Subcutaneous adipose tissue (tissue), 4 donors: ENCODE measurements around the gene VMP1. TPM values are rescaled to one million over a fixed set of nuclear protein-coding genes. Genes with fewer than 3 reads are reported as not detected.

ENCODE experiments used
- total RNA-seq, 4 donors: library from RNA; depleted of rRNA; stranded (reverse); fragments of >200 nt; gene quantifications; one replicate each; pipeline ENCODE4 v1.1.0, GENCODE V29; 2016
- TF ChIP-seq, protein P1 (sequence below): fragments of 450-650 bp; IDR thresholded peaks from one replicate; pipeline ENCODE4 v1.5.1; 2016; ENCODE audit warnings: low read depth, mild to moderate bottlenecking, control low read depth, antibody characterized with exemption, moderate library complexity

Gene VMP1
- total RNA-seq, 4 donors from 2014 or later, result 94.2 to 332 (median 246) TPM

- TF ChIP-seq, protein P1, sequence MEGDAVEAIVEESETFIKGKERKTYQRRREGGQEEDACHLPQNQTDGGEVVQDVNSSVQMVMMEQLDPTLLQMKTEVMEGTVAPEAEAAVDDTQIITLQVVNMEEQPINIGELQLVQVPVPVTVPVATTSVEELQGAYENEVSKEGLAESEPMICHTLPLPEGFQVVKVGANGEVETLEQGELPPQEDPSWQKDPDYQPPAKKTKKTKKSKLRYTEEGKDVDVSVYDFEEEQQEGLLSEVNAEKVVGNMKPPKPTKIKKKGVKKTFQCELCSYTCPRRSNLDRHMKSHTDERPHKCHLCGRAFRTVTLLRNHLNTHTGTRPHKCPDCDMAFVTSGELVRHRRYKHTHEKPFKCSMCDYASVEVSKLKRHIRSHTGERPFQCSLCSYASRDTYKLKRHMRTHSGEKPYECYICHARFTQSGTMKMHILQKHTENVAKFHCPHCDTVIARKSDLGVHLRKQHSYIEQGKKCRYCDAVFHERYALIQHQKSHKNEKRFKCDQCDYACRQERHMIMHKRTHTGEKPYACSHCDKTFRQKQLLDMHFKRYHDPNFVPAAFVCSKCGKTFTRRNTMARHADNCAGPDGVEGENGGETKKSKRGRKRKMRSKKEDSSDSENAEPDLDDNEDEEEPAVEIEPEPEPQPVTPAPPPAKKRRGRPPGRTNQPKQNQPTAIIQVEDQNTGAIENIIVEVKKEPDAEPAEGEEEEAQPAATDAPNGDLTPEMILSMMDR, result no peak
Measured at GRCh38 chr17:59815965-59816364, 108.5 kb downstream of the VMP1 start.

GRCh38 chr17:59825533-59826322, 118.3 kb downstream of the VMP1 start:
- TF ChIP-seq, protein P1, result no peak

DNA sequence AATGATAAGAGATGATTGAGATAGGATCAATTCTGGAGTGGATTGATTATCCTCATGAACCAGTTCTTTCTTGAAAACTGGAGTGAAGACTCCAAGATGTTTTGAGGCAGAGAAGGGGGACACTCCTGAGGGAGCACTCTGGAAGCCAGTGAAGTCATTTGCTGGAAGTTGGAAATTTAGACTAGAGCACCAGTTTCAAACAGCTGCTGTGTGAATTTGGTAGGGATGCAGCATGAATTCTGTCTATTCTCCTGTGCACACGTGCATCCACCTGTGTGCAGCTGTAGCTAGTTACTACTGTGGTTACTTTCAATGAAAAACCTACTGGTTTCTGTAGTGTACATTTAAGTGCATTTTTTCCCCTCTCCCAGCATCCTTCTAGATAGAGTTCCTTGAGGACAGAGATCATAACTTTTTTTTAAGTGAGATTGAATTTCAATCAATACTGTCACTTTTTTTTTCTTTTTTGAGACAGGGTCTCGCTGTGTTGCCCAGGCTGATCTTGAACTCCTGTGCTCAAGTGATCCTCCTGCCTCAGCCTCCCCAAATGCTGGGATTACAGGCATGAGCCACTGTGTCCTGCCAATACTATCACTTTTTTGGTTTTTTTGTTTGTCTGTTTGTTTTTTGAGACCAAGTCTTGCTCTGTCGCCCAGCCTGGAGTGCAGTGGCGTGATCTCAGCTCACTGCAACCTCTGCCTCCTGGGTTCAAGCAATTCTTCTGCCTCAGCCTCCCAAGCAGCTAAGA, 119.4 kb downstream of the VMP1 start:
- TF ChIP-seq, protein P1, result no peak

- TF ChIP-seq, protein P1, result no peak
Measured at GRCh38 chr17:59827721-59828477, 120.4 kb downstream of the VMP1 start.

GRCh38 chr17:59828478-59828760, 121.0 kb downstream of the VMP1 start:
- TF ChIP-seq, protein P1, result no peak

GRCh38 chr17:59829217-59830006, 122.0 kb downstream of the VMP1 start:
- TF ChIP-seq, protein P1, result no peak
